MM.1S (cell line): ENCODE measurements around the gene TTC34.

ENCODE experiments used
- DNase-seq: peaks from one replicate; pipeline ENCODE4 v3.0.0-alpha.2; 2015
- H2AFZ ChIP-seq: fragments of 300-600 bp; sonication (generic); 2 replicates; pipeline ENCODE4 v1.6.0; 2016; ENCODE audit warnings: antibody characterized with exemption, low read length
- H3F3A ChIP-seq: fragments of 300-600 bp; sonication (generic); 2 replicates; pipeline ENCODE4 v1.6.1; 2016; ENCODE audit warnings: mild to moderate bottlenecking, antibody characterized with exemption, low read length, moderate library complexity, mixed read lengths; ENCODE audit not compliant: insufficient read depth
- H3K27ac ChIP-seq: fragments of 300-600 bp; sonication (generic); 2 replicates; pipeline ENCODE4 v1.5.1; 2016; ENCODE audit warnings: mild to moderate bottlenecking, low read length
- H3K27me3 ChIP-seq: fragments of 300-600 bp; sonication (generic); replicated peaks from 2 replicates; pipeline ENCODE4 v1.6.0; 2016; ENCODE audit warnings: low read length; ENCODE audit not compliant: insufficient read depth
- H3K36me3 ChIP-seq: fragments of 300-600 bp; sonication (generic); replicated peaks from 2 replicates; pipeline ENCODE4 v1.6.1; 2016; ENCODE audit warnings: mild to moderate bottlenecking, low read length, mixed read lengths; ENCODE audit not compliant: insufficient read depth
- H3K4me1 ChIP-seq: fragments of 300-600 bp; sonication (generic); 2 replicates; pipeline ENCODE4 v1.6.1; 2016; ENCODE audit warnings: low read length, mixed read lengths
- H3K4me2 ChIP-seq: fragments of 300-600 bp; sonication (generic); 2 replicates; pipeline ENCODE4 v1.6.0; 2016; ENCODE audit warnings: low read depth, low read length
- H3K4me3 ChIP-seq: fragments of 300-600 bp; sonication (generic); 2 replicates; pipeline ENCODE4 v1.5.1; 2016; ENCODE audit warnings: low read length, mixed read lengths
- H3K79me2 ChIP-seq: fragments of 300-600 bp; sonication (generic); 2 replicates; pipeline ENCODE4 v1.6.1; 2016; ENCODE audit warnings: mixed run types, low read length, mixed read lengths
- H3K9ac ChIP-seq: fragments of 300-600 bp; sonication (generic); 2 replicates; pipeline ENCODE4 v1.6.1; 2016; ENCODE audit warnings: low read length, mixed read lengths
- H3K9me2 ChIP-seq: fragments of 300-600 bp; sonication (generic); replicated peaks from 2 replicates; pipeline ENCODE4 v1.6.1; 2016; ENCODE audit warnings: mild to moderate bottlenecking, low read length, mixed read lengths; ENCODE audit not compliant: insufficient read depth
- H3K9me3 ChIP-seq: fragments of 300-600 bp; sonication (generic); replicated peaks from 2 replicates; pipeline ENCODE4 v1.6.1; 2016; ENCODE audit warnings: mild to moderate bottlenecking, low read length, mixed read lengths; ENCODE audit not compliant: insufficient read depth
- H4K20me1 ChIP-seq: fragments of 300-600 bp; sonication (generic); 2 replicates; pipeline ENCODE4 v1.6.1; 2016; ENCODE audit warnings: mild to moderate bottlenecking, low read length, moderate library complexity, mixed read lengths; ENCODE audit not compliant: insufficient read depth
- EZH2 ChIP-seq: fragments of 300-600 bp; sonication (generic); optimal IDR thresholded peaks from 2 replicates; pipeline ENCODE3; 2017; ENCODE audit warnings: low read depth, mild to moderate bottlenecking, antibody characterized with exemption, low read length, mixed read lengths
- EZH2phosphoT487 ChIP-seq: fragments of 300-600 bp; sonication (generic); IDR thresholded peaks from 2 replicates; pipeline ENCODE4 v1.6.1; 2018; ENCODE audit warnings: antibody characterized with exemption, low read length
- TF ChIP-seq, protein P1 (sequence below): fragments of 300-600 bp; sonication (generic); IDR thresholded peaks from 2 replicates; pipeline ENCODE4 v1.5.1; 2016; ENCODE audit warnings: antibody characterized with exemption, low read length, mixed read lengths

Gene TTC34

DNA sequence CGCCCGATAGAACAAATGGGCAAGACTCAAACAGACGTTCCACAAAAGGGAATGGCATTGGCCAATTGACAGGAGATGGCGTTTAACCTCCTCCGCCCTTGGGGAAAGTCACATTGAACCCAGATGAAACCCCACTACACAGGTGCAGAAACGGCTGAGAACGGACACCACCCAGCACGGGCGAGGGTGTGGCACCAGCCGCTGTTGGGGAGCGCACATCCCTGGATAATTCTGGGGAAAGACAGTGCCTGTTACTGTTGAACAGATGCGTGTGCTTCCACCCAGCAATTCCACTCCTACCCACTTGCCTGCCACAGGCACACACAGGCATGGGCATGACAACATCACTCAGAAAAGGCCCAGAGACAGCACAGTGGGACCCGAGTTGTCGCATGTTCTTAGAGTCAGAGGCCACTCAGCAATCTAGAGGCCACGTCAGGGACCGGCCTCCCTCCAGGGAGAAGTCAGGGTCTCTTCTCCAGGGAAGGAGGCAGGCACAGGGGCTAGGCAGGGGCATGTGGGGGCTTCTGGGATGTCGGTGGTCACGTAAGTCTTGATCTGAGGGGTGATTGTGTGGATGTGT lies 199.7 kb downstream of the TTC34 start:
- no peak overlapping the region for H3K4me2 ChIP-seq
- no peaks in the 10 kb centered on the region for H3K4me1 ChIP-seq
- no peak overlapping the region for H3K9ac ChIP-seq
- no peaks in the 10 kb centered on the region for H3K9me3 ChIP-seq
- no peaks in the 10 kb centered on the region for H3K36me3 ChIP-seq
- H3K27me3 ChIP-seq, result peaks cover 97% of the 10 kb centered on the region
- no peaks in the 10 kb centered on the region for H4K20me1 ChIP-seq
- H3F3A ChIP-seq, result no peaks in the 10 kb centered on the region
- H3K27ac ChIP-seq, result no peak overlapping the region
- H3K79me2 ChIP-seq, result no peaks in the 10 kb centered on the region
- no peak overlapping the region for H2AFZ ChIP-seq
- H3K4me3 ChIP-seq, result no peak overlapping the region
- no peak for DNase-seq
- no peaks in the 10 kb centered on the region for H3K9me2 ChIP-seq
- TF ChIP-seq EZH2 (no peak), EZH2phosphoT487 (no peak)
- TF ChIP-seq, protein P1, sequence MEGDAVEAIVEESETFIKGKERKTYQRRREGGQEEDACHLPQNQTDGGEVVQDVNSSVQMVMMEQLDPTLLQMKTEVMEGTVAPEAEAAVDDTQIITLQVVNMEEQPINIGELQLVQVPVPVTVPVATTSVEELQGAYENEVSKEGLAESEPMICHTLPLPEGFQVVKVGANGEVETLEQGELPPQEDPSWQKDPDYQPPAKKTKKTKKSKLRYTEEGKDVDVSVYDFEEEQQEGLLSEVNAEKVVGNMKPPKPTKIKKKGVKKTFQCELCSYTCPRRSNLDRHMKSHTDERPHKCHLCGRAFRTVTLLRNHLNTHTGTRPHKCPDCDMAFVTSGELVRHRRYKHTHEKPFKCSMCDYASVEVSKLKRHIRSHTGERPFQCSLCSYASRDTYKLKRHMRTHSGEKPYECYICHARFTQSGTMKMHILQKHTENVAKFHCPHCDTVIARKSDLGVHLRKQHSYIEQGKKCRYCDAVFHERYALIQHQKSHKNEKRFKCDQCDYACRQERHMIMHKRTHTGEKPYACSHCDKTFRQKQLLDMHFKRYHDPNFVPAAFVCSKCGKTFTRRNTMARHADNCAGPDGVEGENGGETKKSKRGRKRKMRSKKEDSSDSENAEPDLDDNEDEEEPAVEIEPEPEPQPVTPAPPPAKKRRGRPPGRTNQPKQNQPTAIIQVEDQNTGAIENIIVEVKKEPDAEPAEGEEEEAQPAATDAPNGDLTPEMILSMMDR, result no peak

DNA sequence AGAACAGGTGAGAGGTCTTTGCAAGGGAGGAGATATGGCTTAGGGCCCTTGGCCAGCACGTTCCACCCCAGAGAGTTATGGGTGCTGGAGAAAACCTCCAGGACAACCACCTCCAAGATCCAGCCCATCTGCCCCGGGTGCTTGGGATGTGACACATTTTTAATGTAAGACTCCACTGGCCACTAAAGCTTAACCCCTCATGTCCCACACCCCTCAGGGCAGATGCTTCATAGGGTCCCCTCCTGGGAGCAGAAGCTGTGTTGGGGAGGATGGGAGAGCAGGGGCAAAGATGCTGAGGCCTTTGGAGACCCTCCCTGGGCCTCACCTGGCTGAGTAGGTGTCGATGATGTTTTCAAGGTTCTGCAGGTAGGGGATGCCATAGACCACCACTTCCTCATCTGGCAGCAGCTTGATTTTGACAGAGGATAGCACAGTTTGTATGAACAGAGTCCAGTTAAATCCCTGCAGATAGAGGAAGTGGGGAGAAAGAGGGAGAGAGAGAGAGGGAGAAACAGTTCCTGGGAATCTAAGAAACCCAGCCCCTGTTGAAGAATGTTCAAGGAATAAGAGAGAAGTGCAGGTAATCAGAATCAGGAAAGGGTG lies 203.1 kb downstream of the TTC34 start:
- Histone ChIP-seq H3K4me1 (no peaks in the 10 kb centered on the region), H3K9me3 (no peaks in the 10 kb centered on the region), H3F3A (no peaks in the 10 kb centered on the region), H3K27ac (no peak overlapping the region), H3K27me3 (peaks cover 100% of the 10 kb centered on the region), H3K9me2 (no peaks in the 10 kb centered on the region), H3K4me2 (no peak overlapping the region), H2AFZ (no peak overlapping the region), H3K36me3 (no peaks in the 10 kb centered on the region), H3K4me3 (no peak overlapping the region), H3K9ac (no peak overlapping the region), H3K79me2 (no peaks in the 10 kb centered on the region), H4K20me1 (no peaks in the 10 kb centered on the region)
- TF ChIP-seq EZH2phosphoT487, result no peak
- no peak for TF ChIP-seq EZH2
- TF ChIP-seq, protein P1, result no peak
- DNase-seq, result no peak

DNA sequence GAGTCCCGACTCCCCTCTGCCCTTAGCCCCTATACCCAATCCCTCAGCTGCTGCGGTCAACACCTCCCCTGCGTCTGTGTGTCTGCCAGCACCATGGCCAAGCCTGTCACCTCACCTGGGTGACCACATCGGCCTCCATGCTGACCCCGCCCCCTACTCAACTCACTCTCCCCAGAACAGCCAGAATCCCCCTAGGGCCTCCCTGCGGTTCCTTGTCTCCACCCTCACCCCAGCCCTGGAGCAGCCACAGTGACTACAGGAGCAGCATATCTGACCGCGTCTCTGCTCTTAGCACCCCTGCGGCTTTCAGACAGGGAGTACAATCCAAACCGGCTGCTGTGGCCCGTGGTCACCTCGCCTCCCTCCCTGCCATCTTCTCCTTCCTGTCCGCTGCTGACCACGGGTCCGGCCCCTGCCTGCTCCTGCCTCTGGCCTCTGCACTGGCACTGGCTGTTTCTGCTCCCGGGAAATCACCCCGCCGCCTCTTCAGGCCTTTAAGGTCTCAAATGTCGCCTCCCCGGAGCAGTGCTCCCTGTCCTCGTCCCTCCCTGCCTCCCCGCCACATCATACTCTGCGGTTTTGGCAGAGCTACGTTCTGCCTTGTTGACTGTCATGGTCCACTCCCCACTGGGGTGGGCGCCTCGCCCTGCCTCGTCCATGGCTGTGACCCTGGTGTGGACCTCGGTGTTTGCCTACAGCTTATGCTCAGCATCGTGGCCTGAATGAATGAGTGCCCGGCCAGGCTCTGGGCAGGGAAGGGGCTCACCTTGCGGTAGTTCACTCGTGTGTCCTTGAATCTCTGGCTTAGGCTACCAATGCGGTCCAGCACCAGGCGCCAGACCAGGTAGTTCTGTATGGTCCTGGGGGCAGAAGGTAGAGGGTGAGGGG lies 203.8 kb downstream of the TTC34 start:
- Histone ChIP-seq H3K27ac (no peak overlapping the region), H3K79me2 (no peaks in the 10 kb centered on the region), H3K27me3 (peaks cover 100% of the 10 kb centered on the region), H3K9ac (no peak overlapping the region), H2AFZ (no peak overlapping the region), H4K20me1 (no peaks in the 10 kb centered on the region), H3K36me3 (no peaks in the 10 kb centered on the region), H3F3A (no peaks in the 10 kb centered on the region), H3K9me2 (no peaks in the 10 kb centered on the region), H3K4me1 (no peaks in the 10 kb centered on the region), H3K9me3 (no peaks in the 10 kb centered on the region), H3K4me2 (no peak overlapping the region), H3K4me3 (no peak overlapping the region)
- no peak for DNase-seq
- TF ChIP-seq, protein P1, result no peak
- no peak for TF ChIP-seq EZH2phosphoT487
- TF ChIP-seq EZH2, result no peak
